K562 (cell line): ENCODE results near the gene OR1D5. TPM values are rescaled to one million over a fixed set of nuclear protein-coding genes. Genes with fewer than 3 reads are reported as not detected.

ENCODE experiments used
- polyA plus RNA-seq, 8 experiments: library from polyadenylated mRNA; depleted of rRNA in 4 of 8; stranded (reverse) in 5 of 8; unstranded in 3 of 8; fragments of >200 nt; fragmentation: Nextera tagmentation in 2 of 8; fragmentation: Illumina TruSeq in 1 of 8; extraction: Ambion mirVana in 2 of 8; extraction: Trizol in 1 of 8; gene quantifications; 2 replicates each; pipeline versions ENCODE4 v1.2.1 to v1.2.3, GENCODE V29; 2011 to 2014; ENCODE audit warnings: inconsistent platforms in 1 of 8, missing spikeins in 1 of 8
- total RNA-seq, 7 experiments: library from RNA; depleted of rRNA in 6 of 7; stranded (reverse); fragments of >200 nt in 6 of 7; fragmentation: Illumina TruSeq in 2 of 7; extraction: Trizol in 2 of 7; gene quantifications; 2 replicates each; pipeline versions ENCODE4 v1.2.1 to v1.2.3, GENCODE V29; 2011 to 2021; ENCODE audit warnings: low replicate concordance in 1 of 7
- TF ChIP-seq, protein P1 (sequence below), 2 experiments: fragments of 450-650 bp; formaldehyde crosslinking in 1 of 2; IDR thresholded peaks; 2 replicates each; pipeline versions ENCODE4 v1.4.0 to v1.6.1; 2014 to 2020; ENCODE audit warnings: mild to moderate bottlenecking in 2 of 2, borderline replicate concordance in 1 of 2, low read depth in 1 of 2

Gene OR1D5
- total and polyA plus RNA-seq, 9 of the 15 experiments (the other 6 are each of a cell fraction or from before 2014, with no cell fraction given) = not detected

DNA sequence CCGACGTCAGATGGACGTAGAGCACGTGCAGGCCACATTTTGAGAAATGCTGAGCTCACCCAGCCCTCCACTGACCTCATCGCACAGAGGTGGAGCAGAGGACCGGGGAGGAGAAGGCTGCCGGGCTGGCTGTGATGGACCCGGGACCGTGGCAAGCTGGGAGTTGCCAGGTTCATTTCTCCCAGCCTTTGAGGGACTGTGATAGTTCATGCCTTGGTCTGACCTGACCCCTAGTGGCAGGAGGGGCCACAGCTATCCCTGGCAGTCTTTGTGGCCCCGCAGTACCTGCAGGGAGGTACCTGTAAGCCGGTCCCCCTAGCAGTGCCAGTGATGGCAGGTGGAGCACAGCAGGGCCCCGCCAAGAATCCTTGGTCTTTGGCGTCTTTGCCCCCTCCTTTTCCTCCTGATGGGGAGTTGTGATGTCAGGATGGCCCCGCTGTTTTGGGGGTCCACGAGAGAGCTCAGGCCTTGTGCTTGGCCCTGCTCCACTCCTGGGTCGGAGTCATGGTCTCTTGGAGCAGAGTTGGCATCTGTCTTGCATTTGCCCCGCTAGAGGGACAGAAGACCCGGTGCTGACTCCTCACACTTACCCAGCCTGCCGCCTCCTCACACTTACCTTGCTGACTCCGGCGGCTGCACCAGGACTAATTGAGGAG lies 50.4 kb downstream of the OR1D5 start (continued):
- TF ChIP-seq, protein P1, sequence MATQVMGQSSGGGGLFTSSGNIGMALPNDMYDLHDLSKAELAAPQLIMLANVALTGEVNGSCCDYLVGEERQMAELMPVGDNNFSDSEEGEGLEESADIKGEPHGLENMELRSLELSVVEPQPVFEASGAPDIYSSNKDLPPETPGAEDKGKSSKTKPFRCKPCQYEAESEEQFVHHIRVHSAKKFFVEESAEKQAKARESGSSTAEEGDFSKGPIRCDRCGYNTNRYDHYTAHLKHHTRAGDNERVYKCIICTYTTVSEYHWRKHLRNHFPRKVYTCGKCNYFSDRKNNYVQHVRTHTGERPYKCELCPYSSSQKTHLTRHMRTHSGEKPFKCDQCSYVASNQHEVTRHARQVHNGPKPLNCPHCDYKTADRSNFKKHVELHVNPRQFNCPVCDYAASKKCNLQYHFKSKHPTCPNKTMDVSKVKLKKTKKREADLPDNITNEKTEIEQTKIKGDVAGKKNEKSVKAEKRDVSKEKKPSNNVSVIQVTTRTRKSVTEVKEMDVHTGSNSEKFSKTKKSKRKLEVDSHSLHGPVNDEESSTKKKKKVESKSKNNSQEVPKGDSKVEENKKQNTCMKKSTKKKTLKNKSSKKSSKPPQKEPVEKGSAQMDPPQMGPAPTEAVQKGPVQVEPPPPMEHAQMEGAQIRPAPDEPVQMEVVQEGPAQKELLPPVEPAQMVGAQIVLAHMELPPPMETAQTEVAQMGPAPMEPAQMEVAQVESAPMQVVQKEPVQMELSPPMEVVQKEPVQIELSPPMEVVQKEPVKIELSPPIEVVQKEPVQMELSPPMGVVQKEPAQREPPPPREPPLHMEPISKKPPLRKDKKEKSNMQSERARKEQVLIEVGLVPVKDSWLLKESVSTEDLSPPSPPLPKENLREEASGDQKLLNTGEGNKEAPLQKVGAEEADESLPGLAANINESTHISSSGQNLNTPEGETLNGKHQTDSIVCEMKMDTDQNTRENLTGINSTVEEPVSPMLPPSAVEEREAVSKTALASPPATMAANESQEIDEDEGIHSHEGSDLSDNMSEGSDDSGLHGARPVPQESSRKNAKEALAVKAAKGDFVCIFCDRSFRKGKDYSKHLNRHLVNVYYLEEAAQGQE (IDR thresholded peaks at IDR 0.05; ENCODE audit: borderline replicate concordance) = peak; percentile 49; the same call in 1 of the 2 replicates
- TF ChIP-seq, protein P1 (CRISPR knock-in tag; IDR thresholded peaks at IDR 0.05; ENCODE audit: low read depth) = no peak

Other genes starting within 250 kb of the OR1D5 start
- gene OR1D2, start 40.8 kb upstream of the OR1D5 start, total RNA-seq (2014; rRNA removed) = 0.20 TPM in 1 of 2 replicates, not detected in the other
- gene OR1D2, start 40.8 kb upstream of the OR1D5 start, total RNA-seq (2014; rRNA removed; fragmentation: Illumina TruSeq; extraction: Trizol) = not detected in 2 replicates
- gene OR1D2, start 40.8 kb upstream of the OR1D5 start, total RNA-seq (2015; rRNA removed; fragmentation: Illumina TruSeq; extraction: Trizol) = not detected in 2 replicates
- gene OR1D2, start 40.8 kb upstream of the OR1D5 start, total RNA-seq (2021) = not detected in 2 replicates
- gene OR1D2, start 40.8 kb upstream of the OR1D5 start, polyA plus RNA-seq (2011; rRNA removed) = not detected in 2 replicates
- gene OR1D2, start 40.8 kb upstream of the OR1D5 start, polyA plus RNA-seq (2014; fragmentation: Illumina TruSeq; extraction: Trizol) = not detected in 2 replicates
- gene OR1D2, start 40.8 kb upstream of the OR1D5 start, polyA plus RNA-seq (2014; fragmentation: Nextera tagmentation; extraction: Ambion mirVana) = not detected
- not detected in 2 replicates for gene OR1D2, start 40.8 kb upstream of the OR1D5 start, polyA plus RNA-seq (2014; rRNA removed)
- gene OR1G1, start 63.9 kb upstream of the OR1D5 start, total RNA-seq (2014; rRNA removed) = not detected in 2 replicates
- not detected in 2 replicates for gene OR1G1, start 63.9 kb upstream of the OR1D5 start, total RNA-seq (2014; rRNA removed; fragmentation: Illumina TruSeq; extraction: Trizol)
- gene OR1G1, start 63.9 kb upstream of the OR1D5 start, total RNA-seq (2015; rRNA removed; fragmentation: Illumina TruSeq; extraction: Trizol) = not detected in 2 replicates
- not detected in 2 replicates for gene OR1G1, start 63.9 kb upstream of the OR1D5 start, total RNA-seq (2021)
- gene OR1G1, start 63.9 kb upstream of the OR1D5 start, polyA plus RNA-seq (2011; rRNA removed) = not detected in 2 replicates
- not detected in 2 replicates for gene OR1G1, start 63.9 kb upstream of the OR1D5 start, polyA plus RNA-seq (2014; fragmentation: Illumina TruSeq; extraction: Trizol)
- gene OR1G1, start 63.9 kb upstream of the OR1D5 start, polyA plus RNA-seq (2014; fragmentation: Nextera tagmentation; extraction: Ambion mirVana) = not detected
- gene OR1G1, start 63.9 kb upstream of the OR1D5 start, polyA plus RNA-seq (2014; rRNA removed) = not detected in 2 replicates
- gene OR1A2, start 133.9 kb upstream of the OR1D5 start, total RNA-seq (2014; rRNA removed) = not detected in 2 replicates
- gene OR1A2, start 133.9 kb upstream of the OR1D5 start, total RNA-seq (2014; rRNA removed; fragmentation: Illumina TruSeq; extraction: Trizol) = not detected in 2 replicates
- not detected in 2 replicates for gene OR1A2, start 133.9 kb upstream of the OR1D5 start, total RNA-seq (2015; rRNA removed; fragmentation: Illumina TruSeq; extraction: Trizol)
- not detected in 2 replicates for gene OR1A2, start 133.9 kb upstream of the OR1D5 start, total RNA-seq (2021)
- not detected in 2 replicates for gene OR1A2, start 133.9 kb upstream of the OR1D5 start, polyA plus RNA-seq (2011; rRNA removed)
- gene OR1A2, start 133.9 kb upstream of the OR1D5 start, polyA plus RNA-seq (2014; fragmentation: Illumina TruSeq; extraction: Trizol) = not detected in 2 replicates
- gene OR1A2, start 133.9 kb upstream of the OR1D5 start, polyA plus RNA-seq (2014; fragmentation: Nextera tagmentation; extraction: Ambion mirVana) = not detected
- not detected in 2 replicates for gene OR1A2, start 133.9 kb upstream of the OR1D5 start, polyA plus RNA-seq (2014; rRNA removed)
- not detected in 2 replicates for gene OR1A1, start 144.1 kb upstream of the OR1D5 start, total RNA-seq (2014; rRNA removed)
- gene OR1A1, start 144.1 kb upstream of the OR1D5 start, total RNA-seq (2014; rRNA removed; fragmentation: Illumina TruSeq; extraction: Trizol) = not detected in 2 replicates
- gene OR1A1, start 144.1 kb upstream of the OR1D5 start, total RNA-seq (2015; rRNA removed; fragmentation: Illumina TruSeq; extraction: Trizol) = not detected in 2 replicates
- gene OR1A1, start 144.1 kb upstream of the OR1D5 start, total RNA-seq (2021) = not detected in 2 replicates
- not detected in 2 replicates for gene OR1A1, start 144.1 kb upstream of the OR1D5 start, polyA plus RNA-seq (2011; rRNA removed)
- gene OR1A1, start 144.1 kb upstream of the OR1D5 start, polyA plus RNA-seq (2014; fragmentation: Illumina TruSeq; extraction: Trizol) = not detected in 2 replicates
- not detected for gene OR1A1, start 144.1 kb upstream of the OR1D5 start, polyA plus RNA-seq (2014; fragmentation: Nextera tagmentation; extraction: Ambion mirVana)
- not detected in 2 replicates for gene OR1A1, start 144.1 kb upstream of the OR1D5 start, polyA plus RNA-seq (2014; rRNA removed)
- not detected in 2 replicates for gene OR3A1, start 234.8 kb upstream of the OR1D5 start, total RNA-seq (2014; rRNA removed)
- gene OR3A1, start 234.8 kb upstream of the OR1D5 start, total RNA-seq (2014; rRNA removed; fragmentation: Illumina TruSeq; extraction: Trizol) = not detected in 2 replicates
- not detected in 2 replicates for gene OR3A1, start 234.8 kb upstream of the OR1D5 start, total RNA-seq (2015; rRNA removed; fragmentation: Illumina TruSeq; extraction: Trizol)
- not detected in 2 replicates for gene OR3A1, start 234.8 kb upstream of the OR1D5 start, total RNA-seq (2021)
- gene OR3A1, start 234.8 kb upstream of the OR1D5 start, polyA plus RNA-seq (2011; rRNA removed) = not detected in 2 replicates
- not detected in 2 replicates for gene OR3A1, start 234.8 kb upstream of the OR1D5 start, polyA plus RNA-seq (2014; fragmentation: Illumina TruSeq; extraction: Trizol)
- not detected for gene OR3A1, start 234.8 kb upstream of the OR1D5 start, polyA plus RNA-seq (2014; fragmentation: Nextera tagmentation; extraction: Ambion mirVana)
- gene OR3A1, start 234.8 kb upstream of the OR1D5 start, polyA plus RNA-seq (2014; rRNA removed) = not detected in 2 replicates